HG02884 (cell line): Measurements from ENCODE around the gene KRT36.

Experiments
- ATAC-seq: cut with Tn5 transposase; IDR thresholded peaks from one replicate; pipeline ENCODE4 v1.9.1; 2021; ENCODE audit warnings: mild to moderate bottlenecking, moderate library complexity; ENCODE audit not compliant: unreplicated experiment

The KRT36 gene

GRCh38 chr17:41504246-41504977 lies 14.7 kb upstream of the KRT36 start:
- ATAC-seq: no peak

- ATAC-seq: no peak
Observed at GRCh38 chr17:41503202-41503601, 13.5 kb upstream of the KRT36 start.

DNA sequence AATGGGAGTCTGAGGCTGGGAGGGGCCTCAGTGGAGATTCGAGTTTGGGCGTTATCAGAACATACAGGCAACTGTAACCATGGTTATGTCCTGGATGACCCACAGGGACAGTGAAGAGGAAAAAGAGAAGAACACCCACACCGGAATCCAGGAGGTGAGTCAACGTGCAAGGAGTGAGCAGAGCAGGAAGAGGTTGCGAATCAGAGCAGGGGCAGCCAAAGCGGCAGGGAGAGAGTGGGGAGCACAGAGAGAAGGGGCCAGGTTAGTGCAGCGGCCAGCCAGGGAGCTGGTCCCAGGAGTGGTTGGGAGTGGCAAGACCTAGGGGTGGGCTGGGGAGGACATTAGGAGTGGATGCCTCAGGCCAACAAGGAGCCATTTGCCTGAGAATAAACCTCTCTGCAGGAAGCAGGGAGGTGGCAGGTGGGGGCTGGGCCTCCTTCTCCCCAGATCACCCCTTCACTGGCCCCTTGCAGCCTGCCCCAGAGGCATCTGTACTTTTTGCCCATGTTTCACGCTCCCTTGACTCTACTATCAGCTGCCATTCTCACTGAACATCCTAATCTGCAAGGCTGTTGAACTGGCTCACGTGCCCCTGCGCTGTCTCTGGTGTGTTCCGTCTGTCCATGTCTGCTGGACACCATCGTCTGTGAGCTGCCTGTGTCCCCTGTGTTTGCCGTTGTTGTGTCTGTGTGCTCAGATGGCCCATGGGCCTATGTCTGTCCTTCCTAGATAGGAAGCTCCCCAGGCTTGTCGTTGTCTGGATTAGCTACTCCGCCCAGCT lies 10.6 kb upstream of the KRT36 start:
- ATAC-seq: no peak

DNA sequence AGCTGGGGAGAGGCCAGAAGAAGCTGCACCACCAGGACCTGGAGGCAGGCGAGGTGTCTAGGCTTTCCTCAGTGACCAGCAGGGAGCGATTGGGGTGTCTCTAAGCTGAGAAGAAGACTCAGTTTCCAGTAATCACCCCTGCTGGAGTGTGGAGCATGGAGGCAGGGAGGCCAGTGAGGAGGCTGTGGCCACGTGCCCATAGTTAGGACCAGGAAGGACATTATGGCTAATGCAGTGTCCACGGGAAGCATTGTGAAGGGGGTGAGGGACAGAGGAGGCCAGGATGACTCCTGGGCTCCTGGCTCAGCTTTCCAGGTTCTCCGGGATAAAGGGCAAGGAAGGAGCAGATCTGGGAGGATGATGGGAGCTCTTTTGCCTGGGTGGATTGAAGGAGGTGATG lies 10.0 kb upstream of the KRT36 start:
- ATAC-seq: no peak

DNA sequence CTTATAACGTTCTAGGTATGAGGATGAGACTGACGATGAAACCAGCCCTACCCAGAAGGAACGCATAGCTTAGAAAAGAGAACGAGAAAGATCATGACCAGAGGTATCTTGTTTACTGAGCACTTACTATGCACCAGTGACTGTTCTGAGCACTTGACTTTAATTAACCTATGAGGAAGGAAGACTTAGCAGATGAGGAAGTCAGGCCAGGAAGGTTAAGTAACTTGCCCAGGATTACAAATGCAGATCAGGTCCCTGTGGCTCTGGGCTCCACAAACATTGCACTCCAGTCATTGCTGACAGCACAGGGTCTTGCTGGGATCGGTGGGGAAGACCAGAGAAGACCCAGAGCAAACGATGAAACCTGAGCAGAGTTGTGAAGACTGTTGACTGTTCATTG lies 8.6 kb upstream of the KRT36 start:
- no peak for ATAC-seq

GRCh38 chr17:41496803-41497484 lies 7.2 kb upstream of the KRT36 start:
- ATAC-seq: no peak

GRCh38 chr17:41494524-41494923 lies 4.8 kb upstream of the KRT36 start:
- ATAC-seq: no peak

GRCh38 chr17:41492771-41493170 lies 3.1 kb upstream of the KRT36 start:
- ATAC-seq: no peak

- ATAC-seq: no peak
Observed at GRCh38 chr17:41492351-41492750, 2.6 kb upstream of the KRT36 start.

- ATAC-seq: no peak
Observed at GRCh38 chr17:41491476-41491875, 1.8 kb upstream of the KRT36 start.

GRCh38 chr17:41490000-41490990 lies 585 bp upstream of the KRT36 start:
- no peak for ATAC-seq

- ATAC-seq: no peak
Observed at GRCh38 chr17:41486809-41487530, 2.7 kb downstream of the KRT36 start.

GRCh38 chr17:41486316-41486715 lies 3.4 kb downstream of the KRT36 start:
- no peak for ATAC-seq

- ATAC-seq: no peak
Observed at GRCh38 chr17:41484920-41485904, 4.5 kb downstream of the KRT36 start.

GRCh38 chr17:41483991-41484826 lies 5.5 kb downstream of the KRT36 start:
- ATAC-seq: no peak

- no peak for ATAC-seq
Observed at GRCh38 chr17:41483531-41483930, 6.2 kb downstream of the KRT36 start.

DNA sequence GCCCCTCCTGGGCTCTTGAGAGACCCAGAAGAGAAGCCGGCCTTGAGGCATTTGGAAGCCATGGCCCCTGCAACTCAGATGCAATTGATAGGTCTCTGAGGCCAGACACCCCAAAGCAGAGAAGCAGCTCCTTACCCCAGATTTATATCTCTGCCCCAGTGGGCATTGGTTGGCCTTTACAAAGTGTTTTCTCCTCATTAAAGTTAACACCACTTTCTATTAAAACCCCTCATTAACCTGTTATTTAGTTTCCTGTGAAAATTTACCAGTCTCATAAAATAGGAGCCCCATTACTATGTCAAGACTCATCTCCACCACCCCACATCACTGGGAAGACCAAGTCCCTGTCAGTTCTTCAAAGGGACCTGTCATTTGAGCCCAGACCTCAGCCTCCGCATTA lies 8.7 kb downstream of the KRT36 start, which contains the start of gene KRT35:
TSS of gene KRT35 (minus strand) at position 116 of the 400 bp plus-strand sequence. CDS start at position 62, 54 bp downstream.
- no peak for ATAC-seq

DNA sequence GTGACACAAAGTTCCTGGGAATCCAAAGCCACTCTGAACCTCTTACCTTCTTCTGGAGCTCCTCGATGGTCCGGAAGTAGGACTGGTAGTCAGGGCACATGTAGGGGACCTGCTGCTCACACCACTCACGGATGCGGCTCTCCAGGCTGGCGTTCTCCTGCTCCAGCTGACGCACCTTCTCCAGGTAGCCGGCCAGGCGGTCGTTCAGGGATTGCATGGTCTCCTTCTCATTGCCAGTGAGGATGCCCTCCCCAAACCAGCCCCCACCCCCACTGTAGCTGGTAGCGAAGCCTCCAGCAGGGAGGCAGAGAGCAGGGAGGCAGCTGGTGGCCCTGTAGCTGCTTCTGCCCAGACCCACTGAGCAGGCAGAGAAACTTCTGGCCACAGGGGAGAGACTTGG lies 9.1 kb downstream of the KRT36 start:
- no peak for ATAC-seq
